HG03060 (cell line): Measurements from ENCODE around the gene DMAC1.
A peak's percentile ranks its signal among the peaks of the same experiment; 100 is the strongest.

Experiments used
- ATAC-seq: cut with Tn5 transposase; IDR thresholded peaks from one replicate; pipeline ENCODE4 v1.9.1; 2021; ENCODE audit warnings: low read depth, moderate number of reproducible peaks; ENCODE audit not compliant: unreplicated experiment

DMAC1 gene, protein sequence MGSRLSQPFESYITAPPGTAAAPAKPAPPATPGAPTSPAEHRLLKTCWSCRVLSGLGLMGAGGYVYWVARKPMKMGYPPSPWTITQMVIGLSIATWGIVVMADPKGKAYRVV

GRCh38 chr9:7799234-7799943 is at the start of gene DMAC1:
Gene DMAC1 (minus strand): TSS chr9:7799778. CDS start chr9:7799734, 44 bp downstream.
- ATAC-seq: peak; percentile 78

- no peak for ATAC-seq
Observed at GRCh38 chr9:7849362-7849761, 49.8 kb upstream of the DMAC1 start.

DNA sequence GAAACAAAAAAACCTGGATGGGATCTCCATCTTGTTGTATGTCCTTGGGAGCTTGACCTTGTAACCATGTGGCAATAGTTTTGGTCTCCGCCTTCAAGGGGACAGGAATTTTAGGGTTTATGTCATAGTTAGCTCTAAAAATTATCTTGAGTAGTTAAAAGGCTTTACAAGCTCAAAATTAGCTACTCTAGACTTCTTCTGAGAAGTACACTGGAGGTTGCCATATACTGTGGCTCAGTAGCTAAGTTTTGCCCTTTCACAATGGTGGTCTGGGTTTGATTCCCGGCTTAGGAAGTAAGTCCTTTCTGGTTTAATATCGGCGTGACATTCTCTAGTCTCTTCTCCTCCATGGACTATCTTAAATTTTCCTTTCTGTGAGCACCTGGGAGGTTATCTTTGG is 48.9 kb upstream of the DMAC1 start:
- no peak for ATAC-seq

DNA sequence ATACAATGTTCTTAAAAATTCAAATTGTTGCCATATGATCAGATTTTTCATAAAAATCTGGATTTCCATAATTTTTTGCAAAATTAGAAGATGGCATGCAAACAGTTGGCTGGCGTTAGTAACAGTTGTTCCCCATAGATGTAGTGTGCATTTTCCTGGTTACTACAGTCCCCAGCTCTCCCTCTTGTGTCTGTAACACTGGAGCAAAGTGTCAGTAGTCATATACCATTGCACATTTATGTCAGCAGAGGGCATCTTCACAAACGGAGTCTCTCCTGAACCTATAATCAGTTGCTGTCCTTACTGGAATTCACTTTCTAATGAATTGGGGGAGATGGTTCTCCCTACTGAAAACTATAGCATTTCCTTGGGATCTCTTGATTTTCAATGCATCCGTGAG is 44.7 kb upstream of the DMAC1 start:
- ATAC-seq: peak; percentile 72

GRCh38 chr9:7841831-7842230 is 42.3 kb upstream of the DMAC1 start:
- no peak for ATAC-seq

DNA sequence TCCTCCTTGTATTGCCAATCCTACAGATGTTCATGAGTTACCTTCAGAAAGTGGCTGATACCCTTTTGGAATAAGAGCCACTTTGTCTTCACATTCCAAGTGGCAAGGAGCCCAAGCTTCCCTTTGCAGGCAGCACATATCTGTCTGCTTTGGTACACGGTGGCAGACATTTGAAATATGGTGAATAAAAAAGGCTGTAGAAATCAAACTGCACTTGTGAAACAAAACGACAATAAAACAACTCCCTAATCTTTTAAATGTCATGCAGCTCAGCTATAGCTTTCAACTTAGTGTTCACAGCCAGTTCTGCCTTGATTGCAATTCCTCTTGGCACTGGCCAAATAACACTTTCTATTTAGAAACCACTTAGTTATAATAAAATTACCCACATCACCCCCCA is 35.0 kb upstream of the DMAC1 start:
- ATAC-seq: no peak

DNA sequence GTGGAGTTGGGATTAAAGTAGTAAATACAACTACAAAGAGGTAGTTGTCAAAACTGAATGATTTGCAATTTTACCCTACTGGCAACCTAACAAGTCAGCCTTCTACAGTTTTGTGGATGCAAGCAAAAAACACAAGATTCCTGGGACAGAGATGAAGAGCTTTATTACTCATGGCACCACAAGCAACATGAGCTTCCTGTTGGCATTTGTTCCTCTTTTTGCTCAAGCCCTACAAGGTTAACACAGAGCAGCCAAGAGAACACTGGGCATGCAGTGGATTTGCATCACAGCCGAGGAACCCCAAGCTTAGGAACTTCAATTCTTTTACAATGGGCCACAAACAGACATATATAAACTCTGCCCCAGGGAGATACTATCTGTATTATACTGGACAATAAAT is 28.8 kb upstream of the DMAC1 start:
- ATAC-seq: no peak

- no peak for ATAC-seq
Observed at GRCh38 chr9:7827792-7828191, 28.2 kb upstream of the DMAC1 start.

GRCh38 chr9:7827056-7827455 is 27.5 kb upstream of the DMAC1 start:
- ATAC-seq: no peak

GRCh38 chr9:7823651-7824050 is 24.1 kb upstream of the DMAC1 start:
- ATAC-seq: no peak

DNA sequence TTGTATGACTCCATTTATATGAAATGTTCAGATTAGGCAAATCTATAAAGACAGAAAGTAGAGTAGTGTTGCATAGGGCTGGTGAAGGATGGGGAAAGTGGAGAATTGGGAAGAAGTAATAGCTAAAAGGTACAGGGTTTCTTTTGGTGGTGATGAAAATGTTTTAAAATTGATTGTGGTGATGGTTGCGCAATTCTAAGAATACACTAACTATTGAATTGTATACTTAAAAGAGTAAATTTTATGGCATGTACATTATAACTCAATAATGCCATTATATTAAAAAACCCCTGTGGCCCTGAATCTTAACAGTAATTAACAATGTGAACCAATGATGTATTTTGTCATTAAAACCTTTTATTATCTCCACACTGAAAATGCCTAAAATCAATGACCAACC is 20.4 kb upstream of the DMAC1 start:
- ATAC-seq: no peak

DNA sequence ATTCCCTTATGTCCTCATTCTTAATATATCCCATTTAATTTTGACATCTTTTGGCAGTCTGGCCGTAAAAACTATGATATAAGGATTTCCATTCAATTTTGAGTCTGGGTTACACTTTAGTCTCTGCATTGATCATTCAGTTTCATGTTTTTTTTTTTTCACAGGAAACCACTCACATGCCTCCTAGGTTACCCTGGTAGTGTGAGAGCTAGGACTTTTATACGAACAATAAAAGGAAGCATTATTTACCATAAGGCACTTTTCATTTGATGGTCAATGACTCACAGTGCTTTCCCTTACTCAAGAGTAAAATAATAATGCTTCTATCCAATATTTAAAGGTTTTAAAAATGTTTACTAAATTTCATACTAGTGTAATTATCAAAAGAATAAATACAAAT is 16.4 kb upstream of the DMAC1 start:
- no peak for ATAC-seq

DNA sequence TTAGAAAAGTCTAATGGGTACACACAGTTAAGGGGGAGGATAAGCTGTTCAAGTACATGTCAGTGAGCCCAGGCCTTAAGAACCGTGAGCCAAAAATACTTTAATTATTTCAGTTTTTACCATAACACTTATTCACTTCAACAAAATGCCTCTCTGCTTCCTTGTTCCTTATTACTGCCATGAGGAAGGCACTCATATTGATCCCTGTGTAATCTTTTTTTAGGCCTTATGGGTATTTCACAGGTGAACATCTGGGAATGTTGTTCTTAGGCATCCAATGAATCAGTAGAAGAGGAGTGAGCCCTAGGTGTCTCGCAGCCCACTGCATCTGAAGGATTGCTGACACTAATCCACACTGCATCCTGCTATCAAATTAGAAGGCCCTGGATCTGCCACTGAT is 13.5 kb upstream of the DMAC1 start:
- no peak for ATAC-seq

DNA sequence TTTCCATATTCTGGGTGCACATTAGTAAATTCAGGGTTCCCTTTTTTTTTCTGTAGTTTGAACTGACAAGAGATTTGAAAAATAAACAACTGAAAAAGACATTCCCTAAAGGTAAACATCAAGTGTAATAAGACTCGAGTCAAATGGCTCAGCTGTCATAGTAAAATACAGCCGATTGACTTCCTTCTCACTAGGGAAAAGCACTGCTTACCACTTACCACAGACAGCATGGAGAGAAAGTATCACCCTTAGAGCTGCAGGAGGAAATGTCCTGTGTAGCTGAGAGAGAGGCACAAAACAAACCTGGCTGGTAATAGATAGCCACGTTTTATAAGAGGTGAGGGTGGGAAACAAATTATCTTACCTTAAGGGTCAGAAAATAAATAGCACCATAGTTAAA is 12.1 kb upstream of the DMAC1 start:
- ATAC-seq: no peak

GRCh38 chr9:7802666-7803065 is 3.1 kb upstream of the DMAC1 start:
- no peak for ATAC-seq

- peak; percentile 7 for ATAC-seq
Observed at GRCh38 chr9:7799944-7800285, 337 bp upstream of the DMAC1 start.

GRCh38 chr9:7794196-7794595 is 5.4 kb downstream of the DMAC1 start:
- no peak for ATAC-seq

- ATAC-seq: no peak
Observed at GRCh38 chr9:7791394-7791793, 8.2 kb downstream of the DMAC1 start.

- no peak for ATAC-seq
Observed at GRCh38 chr9:7790819-7791182, 8.8 kb downstream of the DMAC1 start.

- no peak for ATAC-seq
Observed at GRCh38 chr9:7790022-7790818, 9.4 kb downstream of the DMAC1 start.

- no peak for ATAC-seq
Observed at GRCh38 chr9:7788772-7789171, 10.8 kb downstream of the DMAC1 start.

GRCh38 chr9:7785813-7786212 is 13.8 kb downstream of the DMAC1 start:
- no peak for ATAC-seq
